DMS 273 (cell line): ENCODE data around the gene MLLT10.

Source experiments
- DNase-seq: peaks from one replicate; lab custom pipeline; 2025; ENCODE audit not compliant: unreplicated experiment; lab: John Stamatoyannopoulos, UW

The MLLT10 gene

GRCh38 chr10:21727452-21728168, 193.6 kb downstream of the MLLT10 start:
- no peak for DNase-seq

GRCh38 chr10:21728618-21729017, 194.6 kb downstream of the MLLT10 start:
- DNase-seq: no peak

- peak; percentile 74 for DNase-seq
Observed at GRCh38 chr10:21732067-21732772, 198.2 kb downstream of the MLLT10 start.

- peak; percentile 18 for DNase-seq
Observed at GRCh38 chr10:21733710-21734109, 199.7 kb downstream of the MLLT10 start.

GRCh38 chr10:21737106-21737505, 203.1 kb downstream of the MLLT10 start:
- DNase-seq: no peak

- no peak for DNase-seq
Observed at GRCh38 chr10:21740989-21741388, 207.0 kb downstream of the MLLT10 start.

- no peak for DNase-seq
Observed at GRCh38 chr10:21742740-21743412, 208.8 kb downstream of the MLLT10 start.

- no peak for DNase-seq
Observed at GRCh38 chr10:21744223-21744622, 210.2 kb downstream of the MLLT10 start.

DNA sequence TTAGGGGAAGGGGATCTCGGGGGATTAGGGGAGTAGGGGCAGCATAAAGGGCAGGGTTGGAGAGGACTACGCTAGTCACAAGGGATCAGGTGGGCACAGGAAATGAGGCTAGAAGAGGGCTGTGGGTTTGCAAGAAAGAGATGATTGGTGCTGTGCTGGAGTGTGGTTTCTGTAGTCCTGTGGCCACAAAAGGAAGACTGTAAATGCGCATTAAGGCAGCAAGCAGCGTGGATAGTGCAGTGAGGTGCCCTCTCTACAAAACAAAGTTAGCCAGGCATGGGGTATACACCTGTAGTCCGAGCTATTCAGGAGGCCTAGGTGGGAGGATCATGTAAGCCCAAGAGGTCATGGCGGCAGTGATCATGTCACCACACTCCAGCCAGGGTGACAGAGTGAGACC, 212.1 kb downstream of the MLLT10 start:
- DNase-seq: no peak

GRCh38 chr10:21747809-21748208, 213.8 kb downstream of the MLLT10 start:
- no peak for DNase-seq

GRCh38 chr10:21749788-21750187, 215.8 kb downstream of the MLLT10 start:
- no peak for DNase-seq

DNA sequence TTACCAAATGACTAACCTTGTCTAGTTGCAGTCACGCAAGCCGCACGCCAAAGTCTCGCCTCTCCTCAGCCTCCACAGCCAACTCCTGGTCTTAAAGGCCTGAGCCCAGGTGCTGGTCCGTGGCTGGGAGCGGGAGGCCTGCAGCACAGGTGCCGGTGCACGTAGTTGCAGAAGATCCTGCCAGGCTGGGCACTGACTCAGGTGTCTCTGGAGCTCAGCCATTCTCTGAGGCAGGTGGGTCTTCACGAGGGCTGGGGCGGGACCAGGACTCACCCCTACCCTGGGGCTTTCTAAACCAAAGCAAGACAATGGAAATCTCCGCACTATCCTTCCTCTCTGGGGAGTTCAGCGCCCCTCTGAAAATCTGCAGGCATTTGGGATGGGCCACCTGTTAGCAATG, 216.4 kb downstream of the MLLT10 start:
- DNase-seq: no peak

DNA sequence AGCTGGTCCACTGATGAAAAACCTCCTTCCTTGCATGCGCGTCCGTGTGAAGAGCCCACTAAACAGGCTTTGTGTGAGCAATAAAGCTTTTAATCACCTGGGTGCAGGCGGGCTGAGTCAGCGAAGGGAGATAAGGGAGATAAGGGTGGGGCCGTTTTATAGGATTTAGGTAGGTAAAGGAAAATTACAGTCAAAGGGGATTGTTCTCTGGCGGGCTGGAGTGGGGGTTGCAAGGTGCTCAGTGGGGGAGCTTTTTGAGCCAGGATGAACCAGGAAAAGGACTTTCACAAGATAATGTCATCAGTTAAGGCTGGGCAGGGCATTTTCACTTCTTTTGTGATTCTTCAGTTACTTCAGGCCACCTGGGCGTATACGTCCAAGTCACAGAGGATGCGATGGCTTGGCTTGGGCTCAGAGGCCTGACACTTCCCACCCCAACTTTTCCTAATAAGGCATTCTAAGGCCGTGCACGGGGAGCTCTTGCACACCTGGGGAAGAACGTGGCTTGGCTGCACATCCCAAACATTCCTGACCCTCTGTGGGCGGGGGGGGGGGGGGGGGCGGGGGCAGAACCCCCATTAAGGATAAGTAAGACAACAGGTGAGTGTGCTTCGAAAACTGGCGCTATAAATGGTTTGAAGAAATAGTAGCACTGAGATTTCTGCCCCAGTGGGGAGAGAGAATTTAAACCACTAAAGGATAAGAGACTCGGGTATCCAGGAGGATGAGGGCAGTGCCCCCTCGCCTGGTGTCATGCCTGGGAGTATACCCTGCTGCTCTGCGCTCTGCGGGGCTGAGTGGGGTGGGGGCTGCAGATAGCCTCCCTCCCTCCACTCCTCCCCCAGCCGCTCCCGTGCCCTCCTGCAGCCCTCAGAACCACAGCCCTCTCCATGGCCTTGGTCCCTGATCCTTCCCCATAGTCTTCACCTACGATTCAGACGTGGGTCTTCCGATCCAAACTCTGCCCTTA, 217.6 kb downstream of the MLLT10 start:
- no peak for DNase-seq

DNA sequence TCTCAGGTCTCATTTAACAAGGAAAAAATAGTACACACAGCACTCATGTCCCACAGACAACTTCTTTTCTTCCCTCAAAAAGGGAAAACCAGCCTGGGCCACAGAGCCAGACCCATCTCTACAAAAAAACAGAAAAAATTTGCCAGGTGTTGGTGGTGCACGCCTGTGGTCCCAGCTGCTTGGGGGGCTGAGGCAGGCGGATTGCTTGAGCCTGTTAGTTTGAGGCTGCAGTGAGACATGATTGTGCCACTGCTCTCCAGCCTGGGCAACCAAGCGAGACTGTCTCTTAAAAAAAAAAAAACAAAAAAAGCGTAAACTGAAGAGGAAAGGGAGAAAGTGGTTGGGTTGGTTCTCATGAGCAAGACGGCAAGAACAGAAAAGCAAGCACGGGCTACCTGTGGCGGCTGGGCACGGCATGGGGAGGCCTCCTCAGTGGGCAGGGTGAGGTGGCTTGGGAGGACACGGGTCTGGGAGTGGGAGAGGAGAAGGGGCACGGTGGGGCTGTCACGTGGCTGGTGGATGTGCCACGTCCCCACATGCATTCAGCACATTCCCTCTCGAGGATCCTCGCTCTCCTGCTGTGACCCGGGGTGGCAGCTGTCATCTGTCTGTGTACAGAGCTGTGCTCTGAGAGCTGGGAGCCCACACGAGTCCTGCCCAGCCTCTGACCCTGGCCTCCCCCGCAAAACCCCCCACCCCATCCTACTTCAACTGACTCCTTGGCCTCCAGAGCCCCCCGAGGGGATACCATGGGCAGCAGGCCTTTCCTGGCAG, 219.7 kb downstream of the MLLT10 start:
- DNase-seq: no peak

- no peak for DNase-seq
Observed at GRCh38 chr10:21754410-21755011, 220.5 kb downstream of the MLLT10 start.

- DNase-seq: no peak
Observed at GRCh38 chr10:21756707-21757106, 222.7 kb downstream of the MLLT10 start.

DNA sequence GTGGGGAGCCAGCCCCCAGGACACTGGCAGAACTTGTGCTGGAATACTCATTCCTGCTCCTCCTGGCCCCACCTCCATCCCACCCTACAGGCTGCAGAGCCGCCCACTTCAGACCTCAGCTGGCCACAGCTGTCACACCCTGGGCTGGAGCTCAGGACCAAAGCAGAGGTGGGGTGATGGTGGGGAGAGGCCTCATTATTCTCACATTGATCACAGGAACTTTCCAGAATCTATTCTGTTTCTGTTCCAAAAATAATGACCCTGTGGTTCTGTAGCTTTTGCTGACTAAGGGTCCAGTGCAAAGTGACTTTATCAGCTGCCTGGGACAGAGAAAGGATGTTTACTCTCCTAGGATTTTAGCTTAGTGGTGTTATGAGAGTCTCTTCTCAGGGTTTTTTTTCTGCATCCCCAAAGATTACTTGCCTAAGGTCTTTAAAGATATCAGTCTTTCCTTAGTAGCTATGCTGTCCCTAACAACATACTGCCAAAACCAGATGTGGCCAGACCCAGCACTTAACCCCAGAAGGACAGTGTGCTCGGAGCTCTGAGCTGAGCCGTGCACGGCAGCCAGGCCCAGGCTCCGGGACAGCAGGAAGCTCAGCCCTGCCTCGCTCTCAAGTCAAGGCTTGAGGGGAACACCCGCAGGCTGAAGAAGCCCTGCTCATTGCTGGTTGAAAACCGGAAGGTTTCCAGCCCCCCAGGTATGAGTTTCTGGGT, 223.3 kb downstream of the MLLT10 start:
- DNase-seq: no peak

- no peak for DNase-seq
Observed at GRCh38 chr10:21758239-21758638, 224.2 kb downstream of the MLLT10 start.

- no peak for DNase-seq
Observed at GRCh38 chr10:21758696-21759095, 224.7 kb downstream of the MLLT10 start.
